Measurements from ENCODE around the gene AP5Z1. TPM values are rescaled to one million over a fixed set of nuclear protein-coding genes. Genes with fewer than 3 reads are reported as not detected.

AP5Z1 gene
- polyA plus RNA-seq, 2 of the 4 experiments (the other 2 are of a cell fraction), result 6.8 to 21.8 TPM

DNA sequence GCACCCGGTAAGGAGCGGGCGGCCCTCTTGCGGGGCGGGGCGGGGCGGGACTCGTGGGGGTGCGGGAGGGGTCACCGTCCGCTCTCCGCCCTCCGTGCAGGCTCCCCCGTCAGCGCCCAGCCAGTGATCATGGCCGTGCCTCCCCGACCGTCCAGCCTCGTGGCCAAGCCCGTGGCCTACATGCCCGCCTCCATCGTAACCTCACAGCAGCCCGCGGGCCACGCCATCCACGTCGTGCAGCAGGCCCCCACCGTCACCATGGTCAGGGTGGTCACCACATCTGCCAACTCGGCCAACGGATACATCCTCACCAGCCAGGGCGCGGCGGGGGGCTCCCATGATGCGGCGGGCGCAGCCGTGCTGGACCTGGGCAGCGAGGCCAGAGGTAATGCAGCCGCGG is 16.2 kb upstream of the AP5Z1 start:
- no peak for TF ChIP-seq EHF (CRISPR knock-in tag; IDR thresholded peaks at IDR 0.05)
- TF ChIP-seq RARB (CRISPR knock-in tag; IDR thresholded peaks at IDR 0.05), result no peak
- TF ChIP-seq GATA3 (IDR thresholded peaks at IDR 0.05; ENCODE audit: borderline replicate concordance), result no peak
- TF ChIP-seq NFE2L2 (conservative IDR thresholded peaks at IDR 0.05; ENCODE audit: low read length), result no peak
- TF ChIP-seq HOXB13 (CRISPR knock-in tag; IDR thresholded peaks at IDR 0.05; ENCODE audit: low read depth), result no peak
- no peak for TF ChIP-seq ZFP36 (IDR thresholded peaks at IDR 0.05; ENCODE audit: borderline replicate concordance, partially characterized antibody)
- TF ChIP-seq ELK1 (IDR thresholded peaks at IDR 0.05; ENCODE audit: low read depth, low read length), result no peak
- TF ChIP-seq BCL3 (IDR thresholded peaks at IDR 0.05), result no peak
- no peak for TF ChIP-seq CHD4 (IDR thresholded peaks at IDR 0.05; ENCODE audit: borderline replicate concordance)
- CTCF ChIA-PET, result interaction anchor here (0.7 to 6.6 kb wide), 2 partner anchors 15 to 21 kb away, joined by 3 to 46 read pairs; no protein-coding TSS in a partner anchor
- no peak overlapping the region for H3K4me2 ChIP-seq
- no peaks in the 10 kb centered on the region; the same call in 2 of the 3 replicates for H3K4me1 ChIP-seq
- ATAC-seq, result no peak
- POLR2A ChIA-PET, result no interaction called here
- FAIRE-seq, result no peak
- H3K9me3 ChIP-seq, result no peaks in the 10 kb centered on the region
- no peak for DNase-seq (ENCODE audit: low read depth in 1 of 2, low spot score in 1 of 2)
- no peak overlapping the region for H3K4me3 ChIP-seq
- no peak overlapping the region for H3K27ac ChIP-seq
- 95% methylated on average over 19 of the region's 40 CpGs for WGBS (ENCODE audit: missing lambda C conversion rate)

GRCh38 chr7:4760952-4761351 is 14.5 kb upstream of the AP5Z1 start:
- POLR2A ChIA-PET, result no interaction called here
- DNase-seq (ENCODE audit: low read depth in 1 of 2, low spot score in 1 of 2) (no peak), ATAC-seq (no peak), FAIRE-seq (no peak)
- H3K4me2 ChIP-seq, result no peak overlapping the region
- H3K9me3 ChIP-seq, result no peaks in the 10 kb centered on the region
- CTCF ChIA-PET, result no interaction called here
- H3K27ac ChIP-seq, result no peak overlapping the region
- H3K4me3 ChIP-seq, result no peak overlapping the region
- TF ChIP-seq, protein P1, sequence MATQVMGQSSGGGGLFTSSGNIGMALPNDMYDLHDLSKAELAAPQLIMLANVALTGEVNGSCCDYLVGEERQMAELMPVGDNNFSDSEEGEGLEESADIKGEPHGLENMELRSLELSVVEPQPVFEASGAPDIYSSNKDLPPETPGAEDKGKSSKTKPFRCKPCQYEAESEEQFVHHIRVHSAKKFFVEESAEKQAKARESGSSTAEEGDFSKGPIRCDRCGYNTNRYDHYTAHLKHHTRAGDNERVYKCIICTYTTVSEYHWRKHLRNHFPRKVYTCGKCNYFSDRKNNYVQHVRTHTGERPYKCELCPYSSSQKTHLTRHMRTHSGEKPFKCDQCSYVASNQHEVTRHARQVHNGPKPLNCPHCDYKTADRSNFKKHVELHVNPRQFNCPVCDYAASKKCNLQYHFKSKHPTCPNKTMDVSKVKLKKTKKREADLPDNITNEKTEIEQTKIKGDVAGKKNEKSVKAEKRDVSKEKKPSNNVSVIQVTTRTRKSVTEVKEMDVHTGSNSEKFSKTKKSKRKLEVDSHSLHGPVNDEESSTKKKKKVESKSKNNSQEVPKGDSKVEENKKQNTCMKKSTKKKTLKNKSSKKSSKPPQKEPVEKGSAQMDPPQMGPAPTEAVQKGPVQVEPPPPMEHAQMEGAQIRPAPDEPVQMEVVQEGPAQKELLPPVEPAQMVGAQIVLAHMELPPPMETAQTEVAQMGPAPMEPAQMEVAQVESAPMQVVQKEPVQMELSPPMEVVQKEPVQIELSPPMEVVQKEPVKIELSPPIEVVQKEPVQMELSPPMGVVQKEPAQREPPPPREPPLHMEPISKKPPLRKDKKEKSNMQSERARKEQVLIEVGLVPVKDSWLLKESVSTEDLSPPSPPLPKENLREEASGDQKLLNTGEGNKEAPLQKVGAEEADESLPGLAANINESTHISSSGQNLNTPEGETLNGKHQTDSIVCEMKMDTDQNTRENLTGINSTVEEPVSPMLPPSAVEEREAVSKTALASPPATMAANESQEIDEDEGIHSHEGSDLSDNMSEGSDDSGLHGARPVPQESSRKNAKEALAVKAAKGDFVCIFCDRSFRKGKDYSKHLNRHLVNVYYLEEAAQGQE (IDR thresholded peaks at IDR 0.05), result no peak
- TF ChIP-seq MYC (IDR thresholded peaks at IDR 0.05; ENCODE audit: borderline replicate concordance, low read length), result no peak
- TF ChIP-seq ZSCAN20 (CRISPR knock-in tag; IDR thresholded peaks at IDR 0.05), result no peak
- no peak for TF ChIP-seq EHF (CRISPR knock-in tag; IDR thresholded peaks at IDR 0.05)
- TF ChIP-seq FOSL2 (IDR thresholded peaks at IDR 0.05), result no peak
- no peak for TF ChIP-seq FOSL2 (CRISPR knock-in tag; IDR thresholded peaks at IDR 0.05)
- no peak for TF ChIP-seq SMC3 (IDR thresholded peaks at IDR 0.05)
- TF ChIP-seq JUN (IDR thresholded peaks at IDR 0.05), result no peak
- TF ChIP-seq POLR2A (IDR thresholded peaks at IDR 0.05; ENCODE audit: low read length), result no peak
- TF ChIP-seq POLR2AphosphoS2 (conservative IDR thresholded peaks at IDR 0.05; ENCODE audit: low read length), result no peak
- no peaks in the 10 kb centered on the region for H3K4me1 ChIP-seq
- WGBS (ENCODE audit: missing lambda C conversion rate), result 89% methylated on average over 18 of the region's 26 CpGs
